Activated T-cell treated with anti-CD3 and anti-CD28 coated beads for 48 hours (primary cell): ENCODE measurements around the gene TRPM1.

ENCODE experiments used
- DNase-seq: peaks from one replicate; pipeline ENCODE4 v3.0.0-alpha.2; 2020; ENCODE audit warnings: low read depth

Gene TRPM1

DNA sequence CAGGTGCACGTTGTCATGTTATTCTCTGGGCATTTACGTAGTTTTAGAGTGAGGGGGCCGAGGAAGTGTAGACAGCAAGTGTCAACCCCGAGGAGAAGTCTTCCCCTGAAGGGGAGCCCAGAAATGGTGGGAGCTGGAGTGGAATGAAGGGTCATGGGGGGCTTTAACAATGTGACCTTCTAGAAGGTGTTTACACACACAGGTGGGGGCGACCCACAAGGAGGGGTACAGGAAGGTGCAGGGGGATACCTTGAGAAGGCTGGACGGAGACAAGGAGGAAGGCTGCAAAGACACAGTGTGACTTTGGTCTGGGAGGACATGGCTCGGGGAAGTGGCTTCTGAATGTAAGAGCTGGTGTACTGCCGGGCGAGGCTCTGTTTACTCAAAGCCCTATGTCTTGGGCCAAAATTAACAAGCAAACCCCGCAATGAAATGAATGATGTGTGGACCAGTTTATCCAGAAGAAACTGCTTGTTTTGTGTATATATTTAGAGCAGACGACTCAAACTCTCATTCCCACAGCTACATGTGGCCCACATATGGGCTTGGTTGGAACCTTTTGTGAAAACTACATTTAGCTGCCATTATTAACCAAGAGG, 18.7 kb downstream of the TRPM1 start:
- DNase-seq, result no peak

DNA sequence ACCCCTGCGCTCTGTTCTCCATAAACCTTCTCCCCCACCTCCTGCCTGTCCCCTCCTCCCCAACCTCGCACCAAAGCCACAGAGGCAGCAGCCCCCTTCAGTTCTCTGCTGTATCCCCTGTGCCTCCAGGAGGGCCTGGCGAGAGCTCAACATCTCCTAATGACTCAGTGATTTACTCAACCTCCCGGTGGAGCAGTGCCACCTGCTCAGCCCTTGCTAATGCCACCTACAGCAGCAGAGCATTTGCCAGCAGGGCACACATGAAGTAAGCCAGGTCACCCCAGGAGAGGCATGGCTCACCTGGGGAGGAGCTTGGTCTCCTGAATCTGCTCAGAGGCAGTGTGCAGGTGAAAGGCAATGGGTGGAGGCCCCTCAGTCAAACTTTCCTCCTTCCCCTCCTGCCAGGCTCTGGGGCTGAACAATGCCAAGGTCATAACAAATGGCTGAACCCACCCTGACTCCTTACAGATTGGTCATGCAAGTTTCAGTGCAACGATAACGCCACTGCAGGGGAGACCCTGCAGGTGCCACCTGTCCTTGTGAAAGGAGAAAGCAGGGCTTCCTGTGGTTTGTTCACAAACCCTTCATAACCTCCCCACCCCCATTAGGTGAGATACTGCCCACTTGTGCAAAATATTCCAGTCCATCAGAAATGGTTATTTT, 19.8 kb downstream of the TRPM1 start:
- DNase-seq, result no peak

DNA sequence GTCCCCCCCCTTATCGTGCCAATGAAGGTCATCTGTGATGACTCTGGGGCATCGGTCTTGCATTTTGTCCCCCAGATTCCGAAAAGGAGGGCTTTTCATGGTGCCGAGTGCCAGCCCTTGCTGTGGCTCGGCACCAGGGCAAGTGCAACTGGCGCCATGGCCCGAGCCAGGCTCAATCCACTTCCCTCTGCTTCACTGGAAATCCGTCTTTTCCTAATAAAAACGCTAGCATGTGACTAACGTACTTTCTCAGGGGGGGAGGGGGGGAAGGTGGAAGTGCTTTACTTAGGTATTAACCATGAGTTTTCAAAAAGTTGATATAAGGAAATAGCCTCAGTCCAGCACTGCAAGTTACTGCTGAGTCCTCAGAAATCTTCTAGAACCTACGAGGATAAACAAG, 20.5 kb downstream of the TRPM1 start:
- no peak for DNase-seq

DNA sequence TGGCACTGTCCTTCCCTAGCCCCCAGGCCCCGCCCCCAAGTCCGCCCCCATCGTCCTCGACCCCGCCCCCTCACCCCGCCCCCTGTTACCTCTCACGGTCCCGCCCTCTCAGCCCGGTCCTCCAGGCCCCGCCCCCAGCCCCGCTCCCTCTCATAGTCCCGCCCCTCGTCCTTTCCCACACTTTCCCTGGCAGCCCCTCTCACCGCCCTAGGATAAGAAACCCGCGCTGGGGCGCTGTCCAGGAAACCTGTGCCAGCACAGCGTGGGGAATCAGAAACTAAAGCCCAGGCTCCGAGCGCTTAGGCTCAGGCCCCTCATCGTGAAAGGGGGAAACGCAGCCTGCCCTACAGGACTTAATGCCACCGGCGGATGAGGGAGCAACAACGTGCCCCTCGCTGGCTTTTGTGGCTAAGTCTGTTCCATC, 20.9 kb downstream of the TRPM1 start:
- DNase-seq, result peak; percentile 12

DNA sequence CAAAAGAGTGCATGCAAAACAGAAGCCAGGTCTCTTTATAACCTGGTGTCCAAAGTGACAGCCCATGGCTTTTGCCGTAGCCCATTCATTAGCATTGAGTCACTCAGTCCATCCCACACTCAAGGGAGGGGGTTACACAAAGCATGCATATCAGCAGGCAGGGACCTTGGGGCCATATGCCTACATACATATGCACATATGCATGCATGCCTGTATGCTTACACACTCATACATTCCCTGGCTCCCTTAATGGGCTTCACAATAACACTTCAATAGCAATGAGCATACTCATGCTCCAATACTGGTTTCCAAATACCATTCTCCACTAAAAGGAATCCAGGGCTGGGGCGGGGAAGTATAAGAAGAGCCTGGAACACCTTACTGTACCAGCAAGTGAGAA, 22.0 kb downstream of the TRPM1 start:
- no peak for DNase-seq

DNA sequence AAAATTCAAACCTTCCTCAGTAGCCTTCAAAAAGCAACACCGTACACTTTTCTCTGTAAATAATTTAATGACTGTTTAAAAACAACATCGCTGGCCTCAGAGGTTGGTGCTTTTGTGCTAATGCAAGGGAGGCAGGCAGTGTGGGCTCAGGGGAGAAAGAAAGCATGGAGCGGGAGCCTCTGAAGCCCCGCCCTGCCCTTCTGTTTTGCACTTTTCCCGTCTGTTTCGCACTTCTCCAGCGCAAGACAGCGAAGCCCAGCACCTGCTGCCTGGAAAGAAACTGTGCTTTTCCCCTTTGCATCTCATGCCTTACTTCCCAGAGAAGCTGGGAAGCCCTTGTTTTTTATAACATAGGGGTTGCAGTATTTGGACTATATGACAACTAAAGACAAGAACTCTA, 23.1 kb downstream of the TRPM1 start:
- DNase-seq, result no peak

DNA sequence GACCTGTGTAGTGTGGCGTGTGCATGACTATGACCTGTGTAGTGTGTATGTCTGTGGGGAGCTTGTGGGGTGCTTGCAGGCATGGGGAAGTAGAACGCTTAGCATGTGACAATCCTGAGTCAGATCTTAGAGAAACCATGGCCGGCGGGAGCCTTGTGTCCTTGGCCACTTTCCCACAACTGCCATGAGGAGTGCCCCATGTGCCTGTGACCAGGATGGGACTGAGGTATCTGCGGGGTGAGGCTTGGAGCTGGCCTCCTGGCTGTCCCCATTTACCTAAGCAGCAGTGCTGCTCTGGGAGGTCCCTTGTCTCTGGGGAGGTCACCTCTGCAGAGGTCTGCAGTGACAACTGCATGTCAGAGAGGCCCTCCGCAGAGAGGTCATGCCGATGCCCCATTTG, 23.6 kb downstream of the TRPM1 start:
- DNase-seq, result no peak

DNA sequence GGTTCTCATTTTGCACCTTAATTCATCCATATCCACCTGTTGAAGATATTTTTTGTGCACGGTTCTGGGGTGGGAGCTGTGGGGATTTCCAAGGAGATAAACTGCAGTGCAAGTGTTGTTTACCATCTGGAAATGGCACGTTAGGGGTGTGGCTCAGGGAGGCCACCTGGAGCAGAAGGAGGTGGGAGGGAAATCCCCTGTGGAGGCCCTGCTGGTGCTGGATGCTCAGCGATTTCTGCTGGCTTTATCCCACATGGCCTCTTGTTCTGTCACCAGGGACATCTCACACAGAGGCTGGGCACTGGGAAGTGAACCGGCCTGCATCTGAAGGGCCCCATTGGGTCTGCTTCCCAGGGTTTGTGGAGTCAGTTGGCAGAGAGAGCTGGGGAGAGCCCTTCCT, 24.3 kb downstream of the TRPM1 start:
- no peak for DNase-seq

DNA sequence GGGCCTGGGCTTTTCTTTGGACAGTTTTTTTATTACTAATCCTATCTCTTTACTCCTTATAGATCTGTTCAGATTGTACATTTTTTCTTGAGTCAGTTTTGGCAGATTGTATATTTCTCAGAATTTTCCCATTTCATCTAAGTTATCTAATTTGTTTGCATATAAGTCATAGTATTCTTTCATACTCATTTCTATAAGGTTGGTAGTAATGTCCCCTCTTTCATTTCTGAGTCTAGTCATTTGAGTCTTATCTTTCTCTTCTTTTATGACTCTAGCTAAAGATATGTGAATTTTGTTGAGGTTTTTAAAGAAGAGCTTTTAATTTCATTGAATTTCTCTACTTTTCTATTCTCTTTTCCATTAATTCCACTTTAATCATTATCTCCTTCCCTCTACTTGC, 27.2 kb downstream of the TRPM1 start:
- DNase-seq, result no peak

DNA sequence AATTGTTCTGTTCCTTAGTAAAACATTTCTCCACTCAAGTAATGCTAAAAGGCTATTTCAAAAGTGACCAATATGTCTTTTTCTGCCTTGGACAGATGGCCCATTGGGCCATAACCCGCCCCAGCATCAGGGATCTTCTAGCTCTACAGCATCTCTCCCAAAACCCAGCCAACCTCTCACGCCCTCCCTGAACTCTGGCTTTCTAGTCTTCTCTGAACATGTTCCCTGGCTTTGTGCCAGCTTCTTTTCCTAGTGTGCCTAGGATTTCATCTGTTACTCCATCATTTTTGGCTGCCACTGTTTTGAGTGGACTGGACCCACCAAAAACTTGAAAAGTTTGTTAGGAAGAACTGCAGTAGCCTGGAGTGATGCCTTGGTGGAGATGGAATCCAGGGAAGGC, 30.7 kb downstream of the TRPM1 start:
- DNase-seq, result no peak

DNA sequence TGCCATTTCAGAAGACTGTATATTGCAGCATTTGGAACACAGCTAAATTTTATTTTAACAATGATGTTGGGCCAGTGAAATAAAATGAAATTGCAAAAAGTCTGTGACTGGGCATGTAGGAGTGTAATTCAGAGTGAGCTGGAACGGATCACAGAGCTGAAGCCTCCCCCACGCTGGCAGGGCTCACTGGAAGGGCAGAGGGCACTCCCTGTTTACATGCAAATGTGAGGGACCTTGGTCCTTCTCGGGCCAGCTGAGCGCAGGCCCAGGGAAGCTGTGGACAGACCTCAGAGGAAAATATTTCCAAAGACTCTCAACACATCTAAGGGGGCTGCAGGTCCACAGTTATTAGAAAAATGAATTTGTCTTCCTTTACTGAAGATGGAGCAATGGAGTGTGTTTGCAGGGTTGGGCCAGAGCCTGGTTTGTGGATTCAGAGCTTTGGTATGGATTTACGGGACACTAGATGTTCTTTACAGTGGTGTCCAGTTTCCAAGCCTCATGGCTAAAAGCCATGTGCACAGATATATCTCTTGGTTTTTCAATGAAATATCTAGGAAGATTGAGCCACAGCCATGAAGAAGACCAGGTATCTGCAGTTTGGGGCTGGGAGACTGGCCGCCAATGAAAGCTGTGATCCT, 32.0 kb downstream of the TRPM1 start:
- no peak for DNase-seq

DNA sequence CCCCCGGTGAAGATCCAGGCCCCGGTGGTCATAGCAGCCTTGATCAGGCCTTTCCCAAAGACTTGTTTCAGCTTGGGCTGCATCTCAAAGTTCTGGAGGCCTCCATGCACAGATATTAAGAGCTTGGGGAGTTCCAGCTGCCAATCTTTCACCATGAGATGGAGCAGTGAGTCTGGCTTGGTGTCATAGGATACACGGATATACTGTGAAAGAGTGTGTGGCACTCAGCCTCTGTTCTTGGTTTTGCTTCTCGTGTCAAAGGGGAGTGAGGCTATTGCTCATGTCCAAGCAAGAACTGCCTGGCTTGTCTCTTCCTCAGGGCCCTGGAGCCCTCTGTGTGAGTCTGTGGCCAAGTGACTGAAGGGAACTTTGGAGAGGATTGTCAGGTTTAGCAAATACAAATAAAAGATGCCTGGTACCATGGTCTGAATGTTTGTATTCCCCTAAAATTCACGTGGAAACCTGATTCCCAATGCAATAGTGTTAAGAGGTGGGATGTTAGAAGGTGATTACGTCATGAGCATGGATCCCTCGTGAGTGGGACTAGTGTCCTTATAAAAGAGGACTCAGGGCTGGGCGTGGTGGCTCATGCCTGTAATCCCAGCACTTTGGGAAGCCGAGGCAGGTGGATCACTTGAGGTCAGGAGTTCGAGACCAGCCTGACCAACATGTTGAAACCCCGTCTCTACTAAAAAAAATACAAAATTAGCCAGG, 33.5 kb downstream of the TRPM1 start:
- no peak for DNase-seq

DNA sequence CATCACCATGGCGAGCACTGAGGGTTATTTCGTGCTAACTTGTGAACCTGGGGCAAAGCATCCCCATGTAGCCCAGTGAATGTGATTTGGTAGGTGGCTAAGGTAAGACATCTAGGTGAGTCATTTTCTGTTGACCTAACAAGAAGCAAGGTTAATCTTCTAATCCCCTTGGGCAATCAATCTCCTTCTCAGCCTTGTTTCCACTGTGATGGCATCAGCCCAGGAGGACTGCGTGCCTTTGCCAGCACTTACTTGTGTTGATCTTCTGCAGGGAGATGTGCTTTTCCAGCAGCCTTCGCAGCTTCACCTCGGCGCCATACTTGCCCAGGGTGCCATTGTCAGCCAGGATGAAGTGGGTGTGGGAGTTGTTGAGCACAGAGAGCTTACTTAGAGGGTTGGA, 35.7 kb downstream of the TRPM1 start:
- DNase-seq, result no peak

DNA sequence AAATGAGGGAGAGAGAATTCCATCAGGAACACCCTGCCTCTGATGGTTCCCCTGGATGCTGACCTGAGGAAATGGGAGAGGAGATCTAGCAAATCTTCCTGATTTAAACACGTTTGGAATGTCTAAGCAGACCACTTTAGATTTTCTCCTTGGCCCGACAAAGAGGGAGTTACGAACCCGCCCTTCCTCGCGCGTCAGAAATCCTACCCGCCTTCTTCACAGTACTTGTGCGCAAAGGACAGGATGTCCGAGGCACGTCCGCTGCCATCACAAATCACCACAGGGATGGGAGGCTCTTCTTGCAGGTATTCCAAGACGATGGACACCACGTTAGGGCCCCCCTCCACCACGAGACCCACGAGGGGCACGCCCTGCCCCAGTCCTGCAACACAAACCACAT, 38.6 kb downstream of the TRPM1 start:
- DNase-seq, result no peak

DNA sequence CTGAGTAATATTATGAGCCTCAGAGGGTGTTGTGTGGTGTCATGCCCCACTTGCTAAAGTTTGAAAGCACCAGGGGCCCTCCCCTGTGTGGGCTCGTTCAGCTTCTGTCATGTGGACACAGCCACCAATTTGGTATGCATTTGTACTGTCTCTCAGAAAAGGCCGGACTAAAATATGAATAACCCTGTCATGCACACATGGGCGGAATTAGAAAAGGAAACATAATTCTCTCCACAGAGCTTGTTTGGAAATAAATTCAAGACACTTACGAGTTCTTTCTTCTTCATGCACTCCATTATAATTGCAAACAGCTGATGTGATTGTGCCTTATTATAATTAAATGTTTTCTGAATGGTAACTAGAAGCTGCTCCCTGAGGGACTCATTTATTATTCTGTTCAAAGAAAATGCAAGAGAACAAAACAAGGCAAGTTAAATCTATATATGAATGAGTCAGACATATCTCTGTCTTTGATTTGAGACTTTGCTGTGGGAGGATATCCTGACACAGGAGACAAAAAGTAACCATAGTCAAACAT, 39.1 kb downstream of the TRPM1 start:
- DNase-seq, result no peak

DNA sequence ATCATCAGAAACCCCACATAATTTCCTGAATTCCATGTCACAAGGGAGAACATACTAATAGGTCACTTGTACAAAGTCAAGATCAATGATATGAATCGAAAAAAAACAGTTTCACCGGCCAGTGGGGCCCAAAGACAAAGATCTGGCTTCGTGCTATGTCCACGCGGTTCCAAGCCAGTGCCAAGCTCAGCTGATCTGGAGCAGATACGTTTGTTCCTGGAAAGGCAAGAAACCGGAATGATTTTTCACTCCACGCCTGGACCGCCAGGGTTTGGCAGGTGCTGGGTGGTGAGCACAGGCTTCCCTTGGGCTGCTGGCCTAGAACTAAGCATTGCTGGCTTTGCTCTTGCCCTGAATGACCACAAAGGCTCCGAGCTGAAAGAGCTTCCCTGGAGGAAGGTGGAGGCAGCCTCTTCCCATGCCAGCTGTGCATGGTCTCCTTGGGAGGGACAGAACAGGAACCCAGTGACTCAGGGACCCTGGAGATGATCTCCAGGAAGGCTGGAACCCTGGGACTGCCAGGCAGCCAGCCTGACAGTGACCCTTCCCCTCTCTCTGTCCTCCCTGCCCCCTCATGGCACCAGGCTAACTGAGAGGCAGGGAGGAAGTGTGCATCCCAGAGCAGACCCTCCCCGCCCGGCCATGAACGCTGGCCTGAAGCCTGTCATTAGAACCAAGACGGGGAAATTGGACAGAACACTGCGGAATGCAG, 40.9 kb downstream of the TRPM1 start:
- no peak for DNase-seq

DNA sequence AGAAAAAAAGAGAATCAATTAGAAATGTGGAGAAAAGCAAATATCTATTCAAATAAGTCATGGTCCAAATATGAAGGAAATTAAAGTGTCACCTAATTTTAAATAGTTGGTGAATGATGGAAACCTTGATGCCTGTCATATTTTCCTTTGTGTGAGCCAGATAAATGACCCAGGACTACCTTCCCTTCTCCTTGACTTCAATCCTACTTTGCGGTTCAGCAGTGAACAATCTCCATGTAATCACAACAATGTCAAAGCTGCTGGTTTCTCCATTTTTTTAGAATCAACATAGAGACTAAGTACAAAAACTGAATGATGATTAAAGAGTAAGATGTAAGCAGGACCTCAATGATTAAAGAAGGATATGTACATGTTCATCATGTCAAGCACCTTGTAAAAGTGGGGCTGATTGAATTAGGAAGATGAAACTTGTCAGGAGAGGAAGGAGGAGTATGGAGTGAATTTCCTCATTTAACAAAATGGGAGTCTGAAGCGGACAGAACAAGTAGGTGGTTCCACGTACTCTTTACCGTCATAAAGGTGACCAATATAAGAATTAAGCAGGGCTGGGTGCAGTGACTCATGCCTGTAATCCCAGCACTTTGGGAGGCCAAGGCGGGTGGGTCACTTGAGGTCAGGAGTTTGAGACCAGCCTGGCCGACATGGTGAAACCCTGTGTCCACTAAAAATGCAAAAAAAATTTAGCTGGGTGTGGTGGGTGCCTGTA, 43.1 kb downstream of the TRPM1 start:
- DNase-seq, result no peak

DNA sequence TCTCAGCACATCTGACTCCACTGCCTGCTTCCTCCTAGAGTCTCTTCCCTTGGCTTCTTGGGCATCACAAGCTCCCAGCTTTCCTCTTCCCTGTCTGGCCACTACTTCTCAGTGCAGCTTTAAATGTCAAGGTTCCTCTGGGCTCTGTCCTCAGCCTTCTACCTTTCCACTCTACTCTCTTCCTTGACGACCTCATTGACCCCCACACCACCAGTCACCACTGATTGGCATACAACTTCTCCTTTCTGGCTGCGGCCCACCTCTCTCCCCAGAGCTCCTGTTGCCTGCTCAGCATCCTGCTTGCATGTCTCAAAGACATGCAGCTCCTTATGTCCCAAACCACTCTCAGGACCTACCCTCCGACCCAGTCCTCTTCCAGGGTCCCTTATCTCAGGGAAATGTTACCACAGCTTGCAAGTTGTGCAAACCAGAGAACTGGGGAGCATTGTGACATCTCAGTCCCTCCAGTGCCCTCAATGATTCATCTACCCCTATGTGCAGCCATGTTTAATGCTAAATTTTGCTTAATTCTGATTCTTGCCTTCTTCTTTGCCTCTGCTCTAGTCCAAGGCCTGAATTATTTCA, 49.9 kb downstream of the TRPM1 start:
- no peak for DNase-seq

DNA sequence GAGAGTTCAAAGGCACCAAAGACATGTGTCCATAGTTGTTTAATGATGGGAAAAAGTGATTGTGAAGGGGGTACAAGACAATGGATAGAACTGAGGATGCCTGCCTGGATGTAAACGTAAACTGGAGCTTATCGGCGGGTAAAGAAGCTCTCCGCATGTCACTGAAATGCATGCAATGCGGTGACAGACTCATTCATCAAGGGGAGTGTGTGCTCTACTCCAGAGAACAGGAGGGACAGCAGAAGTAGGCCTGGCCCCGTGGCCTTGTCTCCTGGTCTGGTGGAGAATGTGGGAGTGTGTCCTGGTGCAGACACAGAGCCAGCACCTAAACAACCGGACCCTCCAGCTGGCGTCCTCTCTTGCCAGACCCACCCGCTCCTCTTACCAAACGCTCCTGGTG, 50.6 kb downstream of the TRPM1 start:
- DNase-seq, result no peak

DNA sequence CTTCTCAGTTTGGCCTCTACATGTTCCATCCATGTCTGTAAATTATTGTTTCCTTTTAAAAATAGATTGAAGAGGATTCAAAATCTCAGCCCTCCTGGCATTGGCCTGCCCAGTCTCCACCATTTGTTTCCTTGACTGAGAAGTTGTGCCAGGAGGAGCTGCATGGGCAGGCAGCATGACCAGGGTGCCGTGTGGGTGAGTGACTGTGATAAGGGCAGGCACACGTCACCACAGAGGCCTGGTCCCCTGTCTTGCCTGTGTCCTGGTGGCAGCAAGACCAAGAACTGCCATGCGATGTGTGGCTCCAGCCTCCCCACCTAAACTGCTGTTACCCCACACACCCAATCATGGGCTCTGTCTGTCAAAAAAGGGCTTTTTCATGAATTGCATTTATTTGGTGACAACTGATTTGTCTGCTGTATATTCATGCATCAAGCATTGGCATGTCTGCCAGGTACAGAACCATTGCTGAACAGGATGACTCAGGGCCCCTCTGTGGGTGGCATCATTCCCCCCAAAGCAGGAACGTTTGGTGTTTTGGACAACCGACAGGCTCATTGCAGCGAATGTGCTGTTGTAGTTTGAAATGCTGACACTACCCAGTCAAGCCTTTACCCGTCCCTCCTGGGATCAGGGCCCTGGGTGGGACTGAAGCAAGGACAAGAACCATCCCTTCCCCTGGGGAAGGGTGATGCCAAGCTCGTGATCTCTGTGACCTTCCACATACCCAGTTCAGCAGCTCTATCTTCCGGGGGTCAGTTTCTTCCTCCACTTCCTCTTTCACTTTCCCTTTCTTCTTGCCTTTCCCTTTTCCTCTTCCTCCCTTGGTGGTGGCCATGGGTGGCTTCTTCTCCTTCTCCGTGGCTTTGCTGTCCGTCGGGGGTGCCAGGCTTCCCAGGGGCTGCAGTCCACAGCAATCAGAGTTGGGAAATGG, 51.6 kb downstream of the TRPM1 start:
- no peak for DNase-seq
